Measurements from ENCODE around the gene GPR84. TPM values are rescaled to one million over a fixed set of nuclear protein-coding genes. Genes with fewer than 3 reads are reported as not detected.

The GPR84 gene
- polyA plus RNA-seq, 2 of the 4 experiments (the other 2 are of a cell fraction): not detected

GRCh38 chr12:54377007-54377406, 12.7 kb upstream of the GPR84 start:
- no peak overlapping the region for H3K4me3 ChIP-seq
- peaks cover 50% of the 10 kb centered on the region for H3K4me1 ChIP-seq
- DNase-seq (ENCODE audit: low read depth in 1 of 2, low spot score in 1 of 2) (no peak), ATAC-seq (no peak), FAIRE-seq (no peak)
- H3K4me2 ChIP-seq: no peak overlapping the region
- CTCF ChIA-PET: interaction anchor here (0.7 to 11.5 kb wide), 13 partner anchors 8 to 170 kb away, joined by 3 to 224 read pairs (median 3); no protein-coding TSS in a partner anchor
- POLR2A ChIA-PET: no interaction called here
- TF ChIP-seq REST (IDR thresholded peaks at IDR 0.05): peak; percentile 33; the same call in 1 of the 2 replicates
- TF ChIP-seq MAZ (IDR thresholded peaks at IDR 0.05; ENCODE audit: borderline replicate concordance, low read depth, low read length): no peak
- no peak for TF ChIP-seq JUN (IDR thresholded peaks at IDR 0.05)
- WGBS (ENCODE audit: missing lambda C conversion rate): 88% methylated on average over 2 of the region's 2 CpGs
- no peak overlapping the region for H3K27ac ChIP-seq
- no peaks in the 10 kb centered on the region for H3K9me3 ChIP-seq

- H3K4me2 ChIP-seq: no peak overlapping the region
- POLR2A ChIA-PET: no interaction called here
- no peak for DNase-seq (ENCODE audit: low read depth in 1 of 2, low spot score in 1 of 2)
- 73% methylated on average over 4 of the region's 4 CpGs for WGBS (ENCODE audit: missing lambda C conversion rate)
- H3K27ac ChIP-seq: no peak overlapping the region
- H3K4me3 ChIP-seq: no peak overlapping the region
- no peak for FAIRE-seq
- H3K9me3 ChIP-seq: no peaks in the 10 kb centered on the region
- no peak for TF ChIP-seq CHD2 (IDR thresholded peaks at IDR 0.05; ENCODE audit: low read length, partially characterized antibody)
- TF ChIP-seq NFE2L2 (conservative IDR thresholded peaks at IDR 0.05; ENCODE audit: low read length): no peak
- TF ChIP-seq GATA3 (IDR thresholded peaks at IDR 0.05; ENCODE audit: borderline replicate concordance): no peak
- TF ChIP-seq SREBF2 (IDR thresholded peaks at IDR 0.05): no peak
- TF ChIP-seq SMC3 (IDR thresholded peaks at IDR 0.05): no peak
- TF ChIP-seq, protein P1, sequence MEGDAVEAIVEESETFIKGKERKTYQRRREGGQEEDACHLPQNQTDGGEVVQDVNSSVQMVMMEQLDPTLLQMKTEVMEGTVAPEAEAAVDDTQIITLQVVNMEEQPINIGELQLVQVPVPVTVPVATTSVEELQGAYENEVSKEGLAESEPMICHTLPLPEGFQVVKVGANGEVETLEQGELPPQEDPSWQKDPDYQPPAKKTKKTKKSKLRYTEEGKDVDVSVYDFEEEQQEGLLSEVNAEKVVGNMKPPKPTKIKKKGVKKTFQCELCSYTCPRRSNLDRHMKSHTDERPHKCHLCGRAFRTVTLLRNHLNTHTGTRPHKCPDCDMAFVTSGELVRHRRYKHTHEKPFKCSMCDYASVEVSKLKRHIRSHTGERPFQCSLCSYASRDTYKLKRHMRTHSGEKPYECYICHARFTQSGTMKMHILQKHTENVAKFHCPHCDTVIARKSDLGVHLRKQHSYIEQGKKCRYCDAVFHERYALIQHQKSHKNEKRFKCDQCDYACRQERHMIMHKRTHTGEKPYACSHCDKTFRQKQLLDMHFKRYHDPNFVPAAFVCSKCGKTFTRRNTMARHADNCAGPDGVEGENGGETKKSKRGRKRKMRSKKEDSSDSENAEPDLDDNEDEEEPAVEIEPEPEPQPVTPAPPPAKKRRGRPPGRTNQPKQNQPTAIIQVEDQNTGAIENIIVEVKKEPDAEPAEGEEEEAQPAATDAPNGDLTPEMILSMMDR (IDR thresholded peaks at IDR 0.05): no peak
- TF ChIP-seq ZFP36 (IDR thresholded peaks at IDR 0.05; ENCODE audit: borderline replicate concordance, partially characterized antibody): no peak
- no peak for TF ChIP-seq FOXS1 (CRISPR knock-in tag; IDR thresholded peaks at IDR 0.05)
- TF ChIP-seq RCOR1 (IDR thresholded peaks at IDR 0.05; ENCODE audit: low read depth, low read length): no peak
- CTCF ChIA-PET: interaction anchor here (0.7 to 4.8 kb wide), 10 partner anchors 10 to 169 kb away, joined by 3 to 31 read pairs (median 3); no protein-coding TSS in a partner anchor
- peaks cover 54% of the 10 kb centered on the region for H3K4me1 ChIP-seq
- ATAC-seq: no peak
Measured at GRCh38 chr12:54376596-54376995, 12.3 kb upstream of the GPR84 start.

DNA sequence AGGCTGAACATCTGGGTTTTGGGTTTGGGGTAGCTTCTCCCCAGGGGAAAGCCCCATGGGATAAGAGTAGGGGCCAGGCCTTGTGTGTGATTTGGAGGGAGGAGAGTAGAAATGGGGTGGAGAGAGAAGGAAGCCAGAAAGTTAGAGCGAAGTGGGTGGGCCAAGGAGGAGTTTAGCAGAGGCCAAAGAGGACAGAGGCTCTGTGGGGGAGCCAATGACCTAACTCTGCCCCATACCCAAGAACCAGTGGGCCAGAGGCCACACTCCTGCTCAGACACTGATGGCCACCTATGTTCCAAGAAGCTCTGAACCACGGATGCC, 10.9 kb upstream of the GPR84 start:
- ATAC-seq (no peak), FAIRE-seq (no peak), DNase-seq (ENCODE audit: low read depth in 1 of 2, low spot score in 1 of 2) (no peak)
- ChIA-PET POLR2A (no interaction called here), CTCF (interaction anchor here (0.9 to 2.1 kb wide), 6 partner anchors 8 to 124 kb away, joined by 3 to 12 read pairs (median 4); no protein-coding TSS in a partner anchor)
- WGBS (ENCODE audit: missing lambda C conversion rate): 64% methylated on average over 2 of the region's 2 CpGs
- no peak overlapping the region for H3K4me3 ChIP-seq
- H3K4me1 ChIP-seq: peaks cover 65% of the 10 kb centered on the region
- H3K4me2 ChIP-seq: peak overlapping the region; percentile 63; the same call in 1 of the 3 replicates
- peak overlapping the region; percentile 50 to 68; a peak in 4 of 6 replicates for H3K27ac ChIP-seq
- H3K9me3 ChIP-seq: no peaks in the 10 kb centered on the region
- TF ChIP-seq ZSCAN20 (CRISPR knock-in tag; IDR thresholded peaks at IDR 0.05) (no peak), POLR2A (IDR thresholded peaks at IDR 0.05; ENCODE audit: low read length) (no peak), BHLHE40 (IDR thresholded peaks at IDR 0.05; ENCODE audit: low read depth, low read length) (no peak), EHMT2 (IDR thresholded peaks at IDR 0.05; ENCODE audit: low read depth) (no peak), PBX3 (IDR thresholded peaks at IDR 0.05) (no peak), GATA3 (IDR thresholded peaks at IDR 0.05; ENCODE audit: borderline replicate concordance) (no peak), FOSL2 (IDR thresholded peaks at IDR 0.05) (no peak), FOSL2 (CRISPR knock-in tag; IDR thresholded peaks at IDR 0.05) (no peak), RNF2 (IDR thresholded peaks at IDR 0.05; ENCODE audit: borderline replicate concordance, low read depth) (no peak), HMGXB4 (CRISPR knock-in tag; IDR thresholded peaks at IDR 0.05; ENCODE audit: borderline replicate concordance) (no peak), FOXS1 (CRISPR knock-in tag; IDR thresholded peaks at IDR 0.05) (no peak), CHD2 (IDR thresholded peaks at IDR 0.05; ENCODE audit: low read length, partially characterized antibody) (no peak), HDAC2 (IDR thresholded peaks at IDR 0.05) (no peak), E2F6 (IDR thresholded peaks at IDR 0.05; ENCODE audit: borderline replicate concordance, low read depth) (no peak), PHF8 (IDR thresholded peaks at IDR 0.05; ENCODE audit: borderline replicate concordance, low read depth) (no peak)
- TF ChIP-seq, protein P2, sequence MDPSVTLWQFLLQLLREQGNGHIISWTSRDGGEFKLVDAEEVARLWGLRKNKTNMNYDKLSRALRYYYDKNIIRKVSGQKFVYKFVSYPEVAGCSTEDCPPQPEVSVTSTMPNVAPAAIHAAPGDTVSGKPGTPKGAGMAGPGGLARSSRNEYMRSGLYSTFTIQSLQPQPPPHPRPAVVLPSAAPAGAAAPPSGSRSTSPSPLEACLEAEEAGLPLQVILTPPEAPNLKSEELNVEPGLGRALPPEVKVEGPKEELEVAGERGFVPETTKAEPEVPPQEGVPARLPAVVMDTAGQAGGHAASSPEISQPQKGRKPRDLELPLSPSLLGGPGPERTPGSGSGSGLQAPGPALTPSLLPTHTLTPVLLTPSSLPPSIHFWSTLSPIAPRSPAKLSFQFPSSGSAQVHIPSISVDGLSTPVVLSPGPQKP (IDR thresholded peaks at IDR 0.05; ENCODE audit: low read depth, low read length): no peak
